ENCODE results near the gene SUCLA2. TPM values are rescaled to one million over a fixed set of nuclear protein-coding genes. Genes with fewer than 3 reads are reported as not detected.
"Not testable (repeated sequence)": the region's sequence is repeated elsewhere in the genome, so short reads cannot be mapped to it uniquely, and the experiment has no call there.

SUCLA2 gene
- total RNA-seq, 2 experiments from 2014 or later = 34.1 to 34.7 TPM

GRCh38 chr13:47983070-47983469, 18.0 kb downstream of the SUCLA2 start:
- POLR2A ChIA-PET = no interaction called here
- CTCF ChIA-PET = interaction anchor here (0.6 to 0.7 kb wide), 2 partner anchors 25 to 49 kb away, joined by 3 read pairs; no protein-coding TSS in a partner anchor

GRCh38 chr13:47976325-47976724, 24.7 kb downstream of the SUCLA2 start:
- no peak for DNase-seq
- Mint-ChIP-seq H3K4me1 (peaks cover 3% of the 10 kb centered on the region), H3K27ac (no peak overlapping the region), H3K36me3 (ENCODE audit: low read depth) (peaks cover 66% of the 10 kb centered on the region), H3K27me3 (no peaks in the 10 kb centered on the region), H3K9me3 (peaks cover 10% of the 10 kb centered on the region), H3K4me3 (no peak overlapping the region)
- CTCF ChIA-PET = interaction anchor here (0.6 kb wide), 1 partner anchor 34 kb away, joined by 3 read pairs; no protein-coding TSS in a partner anchor
- POLR2A ChIA-PET = no interaction called here

More at GRCh38 chr13:47983070-47983469, 18.0 kb downstream of the SUCLA2 start:
- H3K36me3 Mint-ChIP-seq (ENCODE audit: low read depth) = peaks cover 55% of the 10 kb centered on the region
- DNase-seq = no peak
- H3K4me3 Mint-ChIP-seq = no peak overlapping the region
- no peak overlapping the region for H3K27ac Mint-ChIP-seq
- peaks cover 2% of the 10 kb centered on the region for H3K9me3 Mint-ChIP-seq
- H3K27me3 Mint-ChIP-seq = no peaks in the 10 kb centered on the region
- H3K4me1 Mint-ChIP-seq = no peaks in the 10 kb centered on the region

- H3K27ac Mint-ChIP-seq = no peak overlapping the region
- no peaks in the 10 kb centered on the region for H3K4me1 Mint-ChIP-seq
- no peak overlapping the region for H3K4me3 Mint-ChIP-seq
- ChIA-PET CTCF (no interaction called here), POLR2A (no interaction called here)
- peaks cover 60% of the 10 kb centered on the region for H3K36me3 Mint-ChIP-seq (ENCODE audit: low read depth)
- no peak for DNase-seq
- no peaks in the 10 kb centered on the region for H3K27me3 Mint-ChIP-seq
- H3K9me3 Mint-ChIP-seq = peaks cover 21% of the 10 kb centered on the region
Observed at GRCh38 chr13:47964863-47965262, 36.2 kb downstream of the SUCLA2 start.

GRCh38 chr13:47962237-47962636, 38.8 kb downstream of the SUCLA2 start:
- CTCF ChIA-PET = no interaction called here
- Mint-ChIP-seq H3K4me3 (no peak overlapping the region), H3K27me3 (no peaks in the 10 kb centered on the region), H3K27ac (no peak overlapping the region), H3K9me3 (peaks cover 40% of the 10 kb centered on the region), H3K36me3 (ENCODE audit: low read depth) (peaks cover 73% of the 10 kb centered on the region), H3K4me1 (no peaks in the 10 kb centered on the region)
- POLR2A ChIA-PET = no interaction called here
- DNase-seq = no peak

GRCh38 chr13:47959468-47960247, 41.4 kb downstream of the SUCLA2 start:
- H3K27me3 Mint-ChIP-seq = no peaks in the 10 kb centered on the region
- H3K4me1 Mint-ChIP-seq = no peaks in the 10 kb centered on the region
- H3K4me3 Mint-ChIP-seq = no peak overlapping the region
- DNase-seq = no peak
- H3K36me3 Mint-ChIP-seq (ENCODE audit: low read depth) = peaks cover 79% of the 10 kb centered on the region
- H3K27ac Mint-ChIP-seq = no peak overlapping the region
- ChIA-PET CTCF (no interaction called here), POLR2A (no interaction called here)
- H3K9me3 Mint-ChIP-seq = peaks cover 51% of the 10 kb centered on the region

GRCh38 chr13:47957073-47957472, 44.0 kb downstream of the SUCLA2 start:
- H3K27ac Mint-ChIP-seq = no peak overlapping the region
- peaks cover 48% of the 10 kb centered on the region for H3K9me3 Mint-ChIP-seq
- no peak for DNase-seq
- POLR2A ChIA-PET = no interaction called here
- CTCF ChIA-PET = no interaction called here
- H3K27me3 Mint-ChIP-seq = no peaks in the 10 kb centered on the region
- no peaks in the 10 kb centered on the region for H3K4me1 Mint-ChIP-seq
- H3K36me3 Mint-ChIP-seq (ENCODE audit: low read depth) = peaks cover 77% of the 10 kb centered on the region
- H3K4me3 Mint-ChIP-seq = no peak overlapping the region

- CTCF ChIA-PET = no interaction called here
- peaks cover 77% of the 10 kb centered on the region for H3K36me3 Mint-ChIP-seq (ENCODE audit: low read depth)
- no peak for DNase-seq
- POLR2A ChIA-PET = no interaction called here
- H3K4me1 Mint-ChIP-seq = no peaks in the 10 kb centered on the region
- H3K9me3 Mint-ChIP-seq = peaks cover 44% of the 10 kb centered on the region
- H3K4me3 Mint-ChIP-seq = no peak overlapping the region
- H3K27me3 Mint-ChIP-seq = no peaks in the 10 kb centered on the region
- no peak overlapping the region for H3K27ac Mint-ChIP-seq
Observed at GRCh38 chr13:47955836-47956235, 45.2 kb downstream of the SUCLA2 start.

GRCh38 chr13:47949799-47950198, 51.3 kb downstream of the SUCLA2 start:
- H3K27ac Mint-ChIP-seq = no peak overlapping the region
- no peaks in the 10 kb centered on the region for H3K27me3 Mint-ChIP-seq
- ChIA-PET CTCF (no interaction called here), POLR2A (no interaction called here)
- no peaks in the 10 kb centered on the region for H3K9me3 Mint-ChIP-seq
- H3K4me1 Mint-ChIP-seq = no peaks in the 10 kb centered on the region
- DNase-seq = no peak
- no peak overlapping the region for H3K4me3 Mint-ChIP-seq
- peaks cover 45% of the 10 kb centered on the region for H3K36me3 Mint-ChIP-seq (ENCODE audit: low read depth)

- Mint-ChIP-seq H3K27ac (no peak overlapping the region), H3K36me3 (ENCODE audit: low read depth) (peaks cover 37% of the 10 kb centered on the region), H3K4me1 (no peaks in the 10 kb centered on the region), H3K27me3 (no peaks in the 10 kb centered on the region), H3K9me3 (no peaks in the 10 kb centered on the region), H3K4me3 (no peak overlapping the region)
- no peak for DNase-seq
- ChIA-PET CTCF (no interaction called here), POLR2A (no interaction called here)
Observed at GRCh38 chr13:47945738-47946137, 55.3 kb downstream of the SUCLA2 start.

GRCh38 chr13:47945146-47945545, 55.9 kb downstream of the SUCLA2 start:
- H3K4me1 Mint-ChIP-seq, H3K27me3 Mint-ChIP-seq, H3K27ac Mint-ChIP-seq, DNase-seq, CTCF ChIA-PET, POLR2A ChIA-PET, H3K4me3 Mint-ChIP-seq, H3K9me3 Mint-ChIP-seq: not testable (repeated sequence)
- peaks cover 38% of the 10 kb centered on the region for H3K36me3 Mint-ChIP-seq (ENCODE audit: low read depth)

GRCh38 chr13:47934371-47934770, 66.7 kb downstream of the SUCLA2 start:
- Mint-ChIP-seq H3K9me3 (peaks cover 2% of the 10 kb centered on the region), H3K27ac (no peak overlapping the region), H3K27me3 (no peaks in the 10 kb centered on the region), H3K4me1 (no peaks in the 10 kb centered on the region), H3K4me3 (no peak overlapping the region), H3K36me3 (ENCODE audit: low read depth) (peaks cover 14% of the 10 kb centered on the region)
- DNase-seq = no peak
- ChIA-PET CTCF (interaction anchor here (0.6 kb wide), 1 partner anchor 48 kb away, joined by 3 read pairs; no protein-coding TSS in a partner anchor), POLR2A (no interaction called here)

- ChIA-PET CTCF (interaction anchor here (0.6 kb wide), 1 partner anchor 50 kb away, joined by 3 read pairs; no protein-coding TSS in a partner anchor), POLR2A (no interaction called here)
- no peaks in the 10 kb centered on the region for H3K4me1 Mint-ChIP-seq
- H3K9me3 Mint-ChIP-seq = peaks cover 2% of the 10 kb centered on the region
- no peak overlapping the region for H3K27ac Mint-ChIP-seq
- H3K4me3 Mint-ChIP-seq = no peak overlapping the region
- no peak for DNase-seq
- H3K27me3 Mint-ChIP-seq = no peaks in the 10 kb centered on the region
- H3K36me3 Mint-ChIP-seq (ENCODE audit: low read depth) = peaks cover 5% of the 10 kb centered on the region
Observed at GRCh38 chr13:47932950-47933923, 67.8 kb downstream of the SUCLA2 start.

- ChIA-PET POLR2A (no interaction called here), CTCF (no interaction called here)
- H3K9me3 Mint-ChIP-seq = no peaks in the 10 kb centered on the region
- no peaks in the 10 kb centered on the region for H3K36me3 Mint-ChIP-seq (ENCODE audit: low read depth)
- H3K27ac Mint-ChIP-seq = peak overlapping the region; percentile 43
- H3K4me3 Mint-ChIP-seq = no peak overlapping the region
- no peak for DNase-seq
- H3K27me3 Mint-ChIP-seq = no peaks in the 10 kb centered on the region
- H3K4me1 Mint-ChIP-seq = no peaks in the 10 kb centered on the region
Observed at GRCh38 chr13:47930649-47931165, 70.4 kb downstream of the SUCLA2 start.
